GM06990 (cell line): Measurements from ENCODE around the gene LPCAT2.

Source experiments
- DNase-seq: peaks from one replicate; pipeline ENCODE4 v3.0.0-alpha.2; 2011; ENCODE audit not compliant: insufficient read length; ENCODE audit errors: extremely low read depth
- H3K27me3 ChIP-seq: replicated peaks from 2 replicates; pipeline ENCODE4 v1.6.0; 2011; ENCODE audit warnings: low read length; ENCODE audit not compliant: control insufficient read depth, insufficient read depth
- H3K36me3 ChIP-seq: 2 replicates; pipeline ENCODE4 v1.5.1; 2011; ENCODE audit warnings: low read length; ENCODE audit not compliant: control insufficient read depth, insufficient read depth
- H3K4me3 ChIP-seq: replicated peaks from 2 replicates; pipeline ENCODE4 v1.5.1; 2011; ENCODE audit warnings: low read depth, mild to moderate bottlenecking, control low read depth, low read length
- TF ChIP-seq, protein P1 (sequence below): IDR thresholded peaks from 2 replicates; pipeline ENCODE4 v1.5.1; 2011; ENCODE audit warnings: low read length, control low read depth, mild to moderate bottlenecking, inconsistent platforms; ENCODE audit not compliant: insufficient read depth, poor library complexity, severe bottlenecking

Gene LPCAT2

DNA sequence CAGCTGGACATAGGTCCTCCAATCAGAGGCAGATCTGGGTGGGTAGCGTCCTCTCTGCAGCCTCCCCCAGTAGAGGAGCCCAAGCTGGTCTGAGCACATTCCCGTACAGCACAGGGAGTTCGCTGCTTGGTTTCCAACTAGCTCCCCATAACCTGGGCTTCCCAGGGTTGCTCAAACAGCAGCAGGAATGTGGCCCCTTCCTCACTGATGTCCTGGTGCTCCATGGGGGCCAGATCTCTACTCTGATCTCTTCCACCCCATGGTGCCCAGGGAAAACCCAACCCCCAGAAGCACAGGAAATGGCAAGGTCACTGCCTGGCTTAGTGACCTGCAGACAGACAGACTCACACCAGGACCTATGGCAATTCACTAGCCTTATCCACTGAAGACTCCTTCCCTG is 41.0 kb upstream of the LPCAT2 start:
- no peak overlapping the region for H3K4me3 ChIP-seq
- H3K27me3 ChIP-seq: no peaks in the 10 kb centered on the region; the same call in 1 of the 2 replicates
- TF ChIP-seq, protein P1, sequence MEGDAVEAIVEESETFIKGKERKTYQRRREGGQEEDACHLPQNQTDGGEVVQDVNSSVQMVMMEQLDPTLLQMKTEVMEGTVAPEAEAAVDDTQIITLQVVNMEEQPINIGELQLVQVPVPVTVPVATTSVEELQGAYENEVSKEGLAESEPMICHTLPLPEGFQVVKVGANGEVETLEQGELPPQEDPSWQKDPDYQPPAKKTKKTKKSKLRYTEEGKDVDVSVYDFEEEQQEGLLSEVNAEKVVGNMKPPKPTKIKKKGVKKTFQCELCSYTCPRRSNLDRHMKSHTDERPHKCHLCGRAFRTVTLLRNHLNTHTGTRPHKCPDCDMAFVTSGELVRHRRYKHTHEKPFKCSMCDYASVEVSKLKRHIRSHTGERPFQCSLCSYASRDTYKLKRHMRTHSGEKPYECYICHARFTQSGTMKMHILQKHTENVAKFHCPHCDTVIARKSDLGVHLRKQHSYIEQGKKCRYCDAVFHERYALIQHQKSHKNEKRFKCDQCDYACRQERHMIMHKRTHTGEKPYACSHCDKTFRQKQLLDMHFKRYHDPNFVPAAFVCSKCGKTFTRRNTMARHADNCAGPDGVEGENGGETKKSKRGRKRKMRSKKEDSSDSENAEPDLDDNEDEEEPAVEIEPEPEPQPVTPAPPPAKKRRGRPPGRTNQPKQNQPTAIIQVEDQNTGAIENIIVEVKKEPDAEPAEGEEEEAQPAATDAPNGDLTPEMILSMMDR: no peak
- DNase-seq: no peak
- H3K36me3 ChIP-seq: no peaks in the 10 kb centered on the region

DNA sequence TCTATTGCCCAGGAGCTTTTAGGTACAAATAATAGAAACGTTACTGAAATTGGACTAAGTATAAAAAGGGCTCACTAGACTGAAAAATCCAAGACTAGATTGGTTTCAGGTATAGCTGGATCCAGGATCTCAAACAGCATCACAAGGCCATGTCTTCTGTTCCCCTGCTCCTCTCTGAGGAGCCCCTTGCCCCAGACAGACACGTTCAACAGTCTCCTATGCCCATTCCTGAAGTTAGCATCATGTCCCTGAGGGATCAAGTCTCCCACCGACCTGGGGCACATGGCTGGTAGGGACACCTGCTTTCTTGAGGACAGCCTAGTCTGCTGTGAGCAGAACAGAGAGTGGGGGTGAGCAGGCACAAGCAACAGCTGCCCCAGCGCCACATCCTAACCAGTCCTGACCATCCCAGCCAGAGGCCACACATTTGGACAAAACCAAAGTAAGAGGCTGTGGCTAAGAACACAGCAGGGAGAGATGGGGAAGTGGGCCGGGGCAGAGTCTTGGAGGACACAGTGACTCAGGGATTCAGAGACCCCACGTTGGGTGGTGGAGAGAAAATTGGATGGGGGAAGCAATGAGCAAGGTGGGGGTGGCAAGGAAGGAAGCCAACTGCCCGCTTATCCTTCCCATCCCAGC is 40.4 kb upstream of the LPCAT2 start:
- Histone ChIP-seq H3K27me3 (no peaks in the 10 kb centered on the region; the same call in 1 of the 2 replicates), H3K36me3 (no peaks in the 10 kb centered on the region), H3K4me3 (no peak overlapping the region)
- DNase-seq: no peak
- TF ChIP-seq, protein P1: no peak

DNA sequence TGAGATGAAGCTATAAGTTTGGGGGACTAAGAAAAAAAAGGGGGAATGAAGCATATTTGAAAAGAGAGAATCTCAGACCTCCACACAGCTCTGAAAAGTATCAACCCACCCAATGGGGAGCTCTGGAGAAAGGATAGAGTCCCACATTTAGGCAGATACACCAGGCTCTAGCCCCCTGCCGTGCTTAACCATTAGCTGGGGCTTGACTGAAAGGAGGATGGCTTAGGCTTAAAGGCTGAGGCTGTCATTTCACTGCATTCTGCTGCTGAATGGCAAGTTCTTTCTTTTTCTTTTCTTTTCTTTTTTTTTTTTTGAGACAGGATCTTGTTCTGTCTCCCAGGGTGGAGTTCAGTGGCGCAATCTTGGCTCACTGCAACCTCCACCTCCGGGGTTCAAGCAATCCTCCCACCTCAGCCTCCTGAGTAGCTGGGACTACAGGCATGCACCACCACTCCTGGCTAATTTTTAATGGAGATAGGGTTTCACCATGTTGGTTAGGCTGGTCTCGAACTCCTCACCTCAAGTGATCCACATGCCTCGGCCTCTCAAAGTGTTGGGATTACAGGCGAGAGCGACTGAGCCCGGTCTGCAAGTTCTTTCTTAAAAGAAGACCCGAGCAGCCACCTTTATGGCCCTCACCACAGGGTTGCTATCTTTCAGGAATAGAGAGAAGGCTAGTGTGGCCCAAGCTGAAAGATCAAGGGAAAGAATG is 38.9 kb upstream of the LPCAT2 start:
- Histone ChIP-seq H3K36me3 (no peaks in the 10 kb centered on the region), H3K27me3 (no peaks in the 10 kb centered on the region; the same call in 1 of the 2 replicates), H3K4me3 (no peak overlapping the region)
- no peak for DNase-seq
- TF ChIP-seq, protein P1: no peak

DNA sequence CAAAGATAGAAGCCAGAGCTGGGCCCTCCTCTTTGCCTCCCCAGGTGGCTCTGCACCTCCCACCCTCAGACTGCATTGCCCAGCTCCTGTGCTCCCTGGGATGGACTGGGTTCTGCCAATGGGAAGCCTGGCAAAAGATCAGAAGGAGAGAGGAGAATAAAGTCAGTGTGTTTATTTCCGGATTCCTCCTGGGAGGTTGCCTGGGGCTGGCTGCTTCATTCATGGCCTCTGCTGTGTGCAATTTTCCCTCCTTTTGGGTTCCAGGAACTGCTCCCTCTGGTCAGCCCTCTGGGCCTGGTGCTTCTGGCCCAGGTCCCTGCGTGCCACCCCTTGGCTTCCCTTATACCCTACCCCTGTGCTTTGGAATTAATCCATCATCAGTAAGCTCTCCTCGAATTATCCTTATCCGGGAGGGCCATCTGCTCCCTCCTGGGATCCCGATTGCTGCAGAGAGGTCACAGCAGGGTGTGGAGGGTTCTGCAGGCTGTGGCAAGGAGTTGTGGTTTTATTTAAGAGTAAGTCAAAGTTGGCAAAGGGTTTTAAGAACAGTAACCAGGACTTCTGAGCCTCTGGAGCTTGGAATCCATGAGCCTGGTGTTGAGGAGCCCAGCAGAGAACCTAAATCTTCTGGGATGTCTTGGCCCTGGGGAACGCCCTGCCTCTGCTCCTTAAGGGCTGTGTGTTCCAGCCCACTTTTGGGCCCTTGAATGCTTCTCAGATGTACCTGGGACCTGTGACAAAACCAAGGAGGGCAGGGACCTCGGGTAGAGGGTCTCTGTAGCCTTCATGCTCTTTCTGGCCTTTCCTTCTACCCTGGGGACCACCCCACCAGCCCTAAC is 38.1 kb upstream of the LPCAT2 start:
- Histone ChIP-seq H3K36me3 (no peaks in the 10 kb centered on the region), H3K4me3 (no peak overlapping the region), H3K27me3 (no peaks in the 10 kb centered on the region; the same call in 1 of the 2 replicates)
- TF ChIP-seq, protein P1: no peak
- no peak for DNase-seq

DNA sequence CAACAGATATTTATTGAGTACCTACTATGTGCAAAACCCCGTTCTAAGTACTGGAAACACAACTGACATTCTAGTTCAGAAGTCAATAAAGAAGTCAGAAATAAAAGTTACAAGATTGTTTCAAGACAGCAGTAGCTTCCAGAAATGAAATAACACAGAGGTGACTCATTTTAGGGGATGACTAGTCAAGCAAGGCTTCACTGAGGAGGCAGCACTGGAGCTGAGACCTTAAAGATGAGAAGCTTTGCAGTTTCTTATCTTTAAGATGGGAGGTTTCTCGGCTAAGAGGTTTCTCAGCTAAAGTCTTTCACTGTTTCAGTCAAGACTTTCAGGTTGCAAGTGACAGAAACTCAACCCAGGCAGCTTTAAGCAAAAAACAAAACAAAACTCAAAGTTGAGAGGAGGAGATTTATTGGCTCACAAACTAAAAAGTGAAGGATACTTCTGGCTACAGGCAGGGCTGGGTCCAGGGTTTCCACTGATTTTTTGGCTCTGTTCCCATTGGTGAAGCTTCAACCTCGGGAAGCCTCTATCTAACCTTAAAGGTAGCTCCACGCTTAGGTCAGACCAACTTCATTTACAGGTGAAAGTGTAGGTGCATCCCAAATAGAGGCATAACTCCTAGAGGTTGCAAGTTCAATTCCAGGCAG is 37.3 kb upstream of the LPCAT2 start:
- no peak overlapping the region for H3K4me3 ChIP-seq
- H3K36me3 ChIP-seq: no peaks in the 10 kb centered on the region
- DNase-seq: no peak
- TF ChIP-seq, protein P1: no peak
- no peaks in the 10 kb centered on the region; the same call in 1 of the 2 replicates for H3K27me3 ChIP-seq
